TTC549 (cell line): ENCODE results near the gene PARM1.

Experiments
- FAIRE-seq: peaks from 2 replicates; lab custom pipeline; 2012; peaks lifted over from hg19 to GRCh38; lab: Jason Lieb, UNC

Gene PARM1

DNA sequence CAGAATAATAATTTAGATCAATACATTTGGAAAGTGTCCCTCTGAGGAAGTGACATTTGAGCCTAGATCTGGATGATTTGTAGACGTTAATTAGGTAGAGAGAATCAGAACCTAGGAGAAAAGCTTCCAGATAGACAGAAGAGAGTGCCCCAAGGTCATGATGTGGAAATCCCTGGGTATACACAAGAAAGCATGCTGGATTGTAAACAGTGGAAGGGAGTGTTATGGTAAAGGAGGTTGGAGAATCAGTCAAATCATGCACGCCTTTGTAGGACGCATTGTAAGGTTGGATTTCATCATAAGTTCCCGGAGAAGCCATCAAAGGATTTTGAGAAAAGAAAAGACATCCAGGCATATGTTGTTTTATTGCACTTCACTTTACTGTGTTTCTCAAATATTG, 156.3 kb downstream of the PARM1 start:
- FAIRE-seq = no peak

DNA sequence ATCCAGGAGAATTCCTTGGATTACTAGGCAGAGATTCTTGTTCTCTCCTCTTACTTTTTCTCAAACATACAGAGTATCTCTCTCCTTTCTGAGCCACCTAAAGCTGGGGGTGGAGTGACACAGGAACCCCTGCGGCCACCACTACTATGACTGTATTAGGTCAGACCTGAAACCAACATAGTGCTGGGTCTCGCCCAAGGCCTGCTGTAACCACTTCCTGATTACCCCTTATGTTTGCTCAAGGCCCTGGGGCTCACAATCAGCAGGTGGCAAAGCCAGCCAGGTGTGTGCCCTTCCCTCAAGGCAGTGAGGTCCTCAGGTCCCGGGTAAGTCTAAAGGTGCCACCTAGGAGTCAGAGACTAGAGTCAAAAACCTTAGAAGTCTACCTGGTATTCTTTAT, 166.4 kb downstream of the PARM1 start:
- FAIRE-seq = no peak
